ENCODE measurements around the gene SLC22A14.

- TF ChIP-seq EP300 (IDR thresholded peaks at IDR 0.05) (no peak), POLR2A (IDR thresholded peaks at IDR 0.05; ENCODE audit: low read depth) (no peak)
These were observed 31.6 kb downstream of the SLC22A14 start for GRCh38 chr3:38313695-38314094.
